Measurements from ENCODE around the gene VWA7.
A peak's percentile ranks its signal among the peaks of the same experiment; 100 is the strongest.
"Not testable (repeated sequence)": the region's sequence is repeated elsewhere in the genome, so short reads cannot be mapped to it uniquely, and the experiment has no call there.

Gene VWA7, protein sequence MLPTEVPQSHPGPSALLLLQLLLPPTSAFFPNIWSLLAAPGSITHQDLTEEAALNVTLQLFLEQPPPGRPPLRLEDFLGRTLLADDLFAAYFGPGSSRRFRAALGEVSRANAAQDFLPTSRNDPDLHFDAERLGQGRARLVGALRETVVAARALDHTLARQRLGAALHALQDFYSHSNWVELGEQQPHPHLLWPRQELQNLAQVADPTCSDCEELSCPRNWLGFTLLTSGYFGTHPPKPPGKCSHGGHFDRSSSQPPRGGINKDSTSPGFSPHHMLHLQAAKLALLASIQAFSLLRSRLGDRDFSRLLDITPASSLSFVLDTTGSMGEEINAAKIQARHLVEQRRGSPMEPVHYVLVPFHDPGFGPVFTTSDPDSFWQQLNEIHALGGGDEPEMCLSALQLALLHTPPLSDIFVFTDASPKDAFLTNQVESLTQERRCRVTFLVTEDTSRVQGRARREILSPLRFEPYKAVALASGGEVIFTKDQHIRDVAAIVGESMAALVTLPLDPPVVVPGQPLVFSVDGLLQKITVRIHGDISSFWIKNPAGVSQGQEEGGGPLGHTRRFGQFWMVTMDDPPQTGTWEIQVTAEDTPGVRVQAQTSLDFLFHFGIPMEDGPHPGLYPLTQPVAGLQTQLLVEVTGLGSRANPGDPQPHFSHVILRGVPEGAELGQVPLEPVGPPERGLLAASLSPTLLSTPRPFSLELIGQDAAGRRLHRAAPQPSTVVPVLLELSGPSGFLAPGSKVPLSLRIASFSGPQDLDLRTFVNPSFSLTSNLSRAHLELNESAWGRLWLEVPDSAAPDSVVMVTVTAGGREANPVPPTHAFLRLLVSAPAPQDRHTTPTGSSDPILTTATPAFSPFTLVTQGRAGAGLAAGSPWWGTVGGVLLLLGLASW

DNA sequence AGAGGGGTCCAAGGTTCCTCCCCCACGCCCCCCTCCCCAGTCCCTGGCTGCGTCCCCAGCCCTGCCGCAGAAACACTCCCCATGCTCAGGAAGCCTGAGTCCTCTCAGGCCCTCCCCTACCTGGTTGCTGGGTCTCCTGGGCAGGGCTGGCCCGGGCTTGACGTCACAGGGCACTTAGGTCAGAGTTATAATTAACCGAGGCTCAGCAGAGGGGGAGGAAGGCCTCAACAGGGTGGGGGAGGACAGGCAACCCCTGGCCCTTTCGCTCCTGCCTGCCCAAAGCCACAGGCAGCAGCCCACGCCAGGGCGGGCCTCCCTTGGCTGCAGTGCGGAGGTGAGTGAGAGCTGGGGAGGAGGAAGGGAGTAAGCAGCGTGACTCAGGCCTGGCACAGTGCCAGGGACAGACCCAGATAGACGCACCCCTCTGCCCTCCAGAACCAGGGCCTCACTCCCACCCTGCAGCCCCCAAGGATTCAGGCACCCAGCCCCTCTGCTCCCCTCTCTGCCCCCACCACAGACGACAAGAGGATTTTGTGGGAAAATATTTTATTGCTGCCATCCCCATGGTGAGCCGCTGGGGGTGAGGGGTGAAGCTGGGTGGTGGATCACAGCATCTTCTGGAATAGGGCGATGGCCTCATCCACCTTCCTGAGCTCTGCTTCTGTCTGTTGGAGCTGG is at the start of gene VWA7:
VWA7 (minus strand) TSS at position 340 of the 678 bp plus-strand sequence. CDS start 549 bp downstream, outside the sequence.
- TF ChIP-seq EZH2 (IDR thresholded peaks at IDR 0.05; ENCODE audit: borderline replicate concordance, low read length), result no peak
- TF ChIP-seq, protein P1, sequence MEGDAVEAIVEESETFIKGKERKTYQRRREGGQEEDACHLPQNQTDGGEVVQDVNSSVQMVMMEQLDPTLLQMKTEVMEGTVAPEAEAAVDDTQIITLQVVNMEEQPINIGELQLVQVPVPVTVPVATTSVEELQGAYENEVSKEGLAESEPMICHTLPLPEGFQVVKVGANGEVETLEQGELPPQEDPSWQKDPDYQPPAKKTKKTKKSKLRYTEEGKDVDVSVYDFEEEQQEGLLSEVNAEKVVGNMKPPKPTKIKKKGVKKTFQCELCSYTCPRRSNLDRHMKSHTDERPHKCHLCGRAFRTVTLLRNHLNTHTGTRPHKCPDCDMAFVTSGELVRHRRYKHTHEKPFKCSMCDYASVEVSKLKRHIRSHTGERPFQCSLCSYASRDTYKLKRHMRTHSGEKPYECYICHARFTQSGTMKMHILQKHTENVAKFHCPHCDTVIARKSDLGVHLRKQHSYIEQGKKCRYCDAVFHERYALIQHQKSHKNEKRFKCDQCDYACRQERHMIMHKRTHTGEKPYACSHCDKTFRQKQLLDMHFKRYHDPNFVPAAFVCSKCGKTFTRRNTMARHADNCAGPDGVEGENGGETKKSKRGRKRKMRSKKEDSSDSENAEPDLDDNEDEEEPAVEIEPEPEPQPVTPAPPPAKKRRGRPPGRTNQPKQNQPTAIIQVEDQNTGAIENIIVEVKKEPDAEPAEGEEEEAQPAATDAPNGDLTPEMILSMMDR (IDR thresholded peaks at IDR 0.05; ENCODE audit: low read length), result no peak
- H4K20me1 ChIP-seq (ENCODE audit: insufficient read depth, low read length), result no peaks in the 10 kb centered on the region
- H3K9me3 ChIP-seq (ENCODE audit: low read length), result no peaks in the 10 kb centered on the region
- peaks cover 9% of the 10 kb centered on the region for H3K4me1 ChIP-seq (ENCODE audit: insufficient read depth, low read length, severe bottlenecking)
- H3K9me2 ChIP-seq (ENCODE audit: low read depth, low read length), result no peaks in the 10 kb centered on the region
- H3K79me2 ChIP-seq (ENCODE audit: insufficient read depth, low read length), result no peaks in the 10 kb centered on the region
- H3K4me2 ChIP-seq (ENCODE audit: low read length), result peak within 1 kb of the TSS; percentile 1; the same call in 1 of the 2 replicates
- no peak within 1 kb of the TSS for H2AFZ ChIP-seq (ENCODE audit: low read length)
- no peaks in the 10 kb centered on the region for H3K27me3 ChIP-seq (ENCODE audit: insufficient read depth, low read length)
- no peaks in the 10 kb centered on the region for H3F3A ChIP-seq (ENCODE audit: insufficient read depth, low read length)
- no peak within 1 kb of the TSS for H3K4me3 ChIP-seq (ENCODE audit: low read depth, low read length, poor library complexity, severe bottlenecking)
- H3K27ac ChIP-seq (ENCODE audit: low read depth, low read length, poor library complexity, severe bottlenecking), result no peak within 1 kb of the TSS
- H3K36me3 ChIP-seq (ENCODE audit: insufficient read depth, low read length), result peaks cover 46% of the 10 kb centered on the region
- H3K9ac ChIP-seq (ENCODE audit: low read length), result no peak within 1 kb of the TSS

DNA sequence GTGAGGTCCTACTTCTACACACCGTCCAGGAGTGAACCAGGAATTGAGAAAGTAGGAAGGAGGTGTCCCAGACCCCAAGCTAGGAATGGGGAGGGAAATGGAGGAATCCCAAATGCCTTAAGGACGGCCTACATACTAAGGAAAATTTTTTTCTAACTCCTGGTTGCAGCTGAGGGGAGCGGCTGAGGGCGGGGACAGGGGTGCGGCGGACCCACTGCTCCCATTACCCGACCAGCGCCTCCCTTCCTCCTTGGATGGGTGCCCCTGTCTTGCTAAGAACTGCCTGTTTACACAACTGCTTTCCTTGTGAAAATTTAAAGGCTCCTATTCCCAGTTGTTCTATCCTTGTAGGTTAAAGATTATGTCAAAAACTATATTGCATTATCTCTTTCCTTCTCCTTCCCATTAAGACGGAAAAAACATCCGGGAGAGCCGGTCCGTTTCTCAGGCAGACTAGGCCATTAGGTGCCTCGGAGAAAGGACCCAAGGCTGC is 49.7 kb upstream of the VWA7 start:
- Histone ChIP-seq H3K36me3 (ENCODE audit: insufficient read depth, low read length) (no peaks in the 10 kb centered on the region), H3K79me2 (ENCODE audit: insufficient read depth, low read length) (peaks cover 22% of the 10 kb centered on the region), H3K4me2 (ENCODE audit: low read length) (peak overlapping the region; percentile 81), H3K9ac (ENCODE audit: low read length) (peak overlapping the region; percentile 76), H3F3A (ENCODE audit: insufficient read depth, low read length) (peaks cover 6% of the 10 kb centered on the region; the same call in 1 of the 2 replicates), H3K4me3 (ENCODE audit: low read depth, low read length, poor library complexity, severe bottlenecking) (peak overlapping the region; percentile 62), H4K20me1 (ENCODE audit: insufficient read depth, low read length) (no peaks in the 10 kb centered on the region), H3K4me1 (ENCODE audit: insufficient read depth, low read length, severe bottlenecking) (peaks cover 41% of the 10 kb centered on the region), H3K27me3 (ENCODE audit: insufficient read depth, low read length) (no peaks in the 10 kb centered on the region), H3K27ac (ENCODE audit: low read depth, low read length, poor library complexity, severe bottlenecking) (peak overlapping the region; percentile 91), H3K9me2 (ENCODE audit: low read depth, low read length) (no peaks in the 10 kb centered on the region), H2AFZ (ENCODE audit: low read length) (0 out of 2 replicates have a peak overlapping the region, but pooled peaks have one; percentile 12), H3K9me3 (ENCODE audit: low read length) (no peaks in the 10 kb centered on the region)
- TF ChIP-seq, protein P1 (IDR thresholded peaks at IDR 0.05; ENCODE audit: low read length), result no peak
- TF ChIP-seq EZH2 (IDR thresholded peaks at IDR 0.05; ENCODE audit: borderline replicate concordance, low read length), result no peak

DNA sequence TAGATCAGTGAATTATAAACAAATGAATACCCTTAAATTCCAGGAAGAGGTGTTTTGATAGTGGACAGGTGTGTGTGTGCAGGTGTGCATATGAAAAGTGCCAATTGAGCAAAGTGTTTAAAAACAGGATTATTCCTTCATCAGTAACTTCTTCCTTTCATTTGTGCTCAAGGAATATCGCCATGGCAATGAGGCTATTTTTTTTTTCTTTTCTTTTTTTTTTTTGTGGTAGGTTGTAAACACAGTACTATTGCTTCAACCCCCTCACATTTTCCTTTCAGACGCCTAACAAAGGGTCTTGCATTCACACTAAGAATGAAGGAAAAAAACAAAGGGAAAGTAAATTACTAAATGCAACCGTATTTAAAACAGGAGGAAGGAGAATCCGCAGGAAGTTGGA is 48.4 kb upstream of the VWA7 start:
- Histone ChIP-seq H4K20me1 (ENCODE audit: insufficient read depth, low read length) (no peaks in the 10 kb centered on the region), H2AFZ (ENCODE audit: low read length) (no peak overlapping the region), H3K9ac (ENCODE audit: low read length) (no peak overlapping the region), H3F3A (ENCODE audit: insufficient read depth, low read length) (no peaks in the 10 kb centered on the region), H3K9me3 (ENCODE audit: low read length) (no peaks in the 10 kb centered on the region), H3K4me1 (ENCODE audit: insufficient read depth, low read length, severe bottlenecking) (peaks cover 39% of the 10 kb centered on the region), H3K27me3 (ENCODE audit: insufficient read depth, low read length) (no peaks in the 10 kb centered on the region), H3K9me2 (ENCODE audit: low read depth, low read length) (no peaks in the 10 kb centered on the region), H3K79me2 (ENCODE audit: insufficient read depth, low read length) (peaks cover 9% of the 10 kb centered on the region), H3K27ac (ENCODE audit: low read depth, low read length, poor library complexity, severe bottlenecking) (peak overlapping the region; percentile 91), H3K4me2 (ENCODE audit: low read length) (no peak overlapping the region), H3K4me3 (ENCODE audit: low read depth, low read length, poor library complexity, severe bottlenecking) (no peak overlapping the region), H3K36me3 (ENCODE audit: insufficient read depth, low read length) (no peaks in the 10 kb centered on the region)
- no peak for TF ChIP-seq EZH2 (IDR thresholded peaks at IDR 0.05; ENCODE audit: borderline replicate concordance, low read length)
- TF ChIP-seq, protein P1 (IDR thresholded peaks at IDR 0.05; ENCODE audit: low read length), result no peak

DNA sequence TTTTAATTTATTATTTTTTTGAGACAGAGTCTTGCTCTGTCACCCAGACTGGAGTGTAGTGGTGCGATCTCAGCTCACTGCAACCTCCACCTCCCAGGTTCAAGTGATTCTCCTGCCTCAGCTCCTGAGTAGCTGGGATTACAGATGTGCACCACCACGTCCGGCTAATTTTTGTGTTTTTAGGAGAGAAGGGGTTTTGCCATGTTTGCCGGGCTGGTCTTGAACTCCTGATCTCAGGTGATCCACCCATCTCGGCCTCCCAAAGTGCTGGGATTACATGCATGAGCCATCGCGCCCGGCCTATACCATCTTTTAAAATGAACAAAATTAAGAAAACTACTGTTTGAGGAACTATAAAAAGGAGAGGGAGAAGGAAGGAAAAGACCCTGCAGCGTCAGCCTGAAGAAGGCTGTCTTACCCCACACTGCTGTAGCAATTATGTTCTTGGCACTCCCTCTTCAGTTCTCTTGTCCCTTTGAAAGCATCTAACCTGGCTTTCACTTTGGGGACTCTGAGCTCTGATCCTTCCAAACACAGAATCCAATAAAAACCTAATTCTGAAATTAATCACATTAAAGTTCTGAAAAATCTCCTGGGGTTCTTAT is 46.6 kb upstream of the VWA7 start:
- H4K20me1 ChIP-seq (ENCODE audit: insufficient read depth, low read length); H3K9ac ChIP-seq (ENCODE audit: low read length); H3K4me3 ChIP-seq (ENCODE audit: low read depth, low read length, poor library complexity, severe bottlenecking); H3K9me2 ChIP-seq (ENCODE audit: low read depth, low read length); H3K27me3 ChIP-seq (ENCODE audit: insufficient read depth, low read length); H3K36me3 ChIP-seq (ENCODE audit: insufficient read depth, low read length); H3K9me3 ChIP-seq (ENCODE audit: low read length); H3K79me2 ChIP-seq (ENCODE audit: insufficient read depth, low read length); H3K4me2 ChIP-seq (ENCODE audit: low read length); H3F3A ChIP-seq (ENCODE audit: insufficient read depth, low read length); H2AFZ ChIP-seq (ENCODE audit: low read length): not testable (repeated sequence)
- H3K4me1 ChIP-seq (ENCODE audit: insufficient read depth, low read length, severe bottlenecking), result peaks cover 39% of the 10 kb centered on the region
- peak overlapping the region; percentile 93 for H3K27ac ChIP-seq (ENCODE audit: low read depth, low read length, poor library complexity, severe bottlenecking)

Measured in OCI-LY1 (cell line).